ENCODE measurements around the gene SNRPA. TPM values are rescaled to one million over a fixed set of nuclear protein-coding genes. Genes with fewer than 3 reads are reported as not detected.

The SNRPA gene
- total and polyA plus RNA-seq, 7 donors, result 21.5 to 43.6 (median 32.1) TPM

DNA sequence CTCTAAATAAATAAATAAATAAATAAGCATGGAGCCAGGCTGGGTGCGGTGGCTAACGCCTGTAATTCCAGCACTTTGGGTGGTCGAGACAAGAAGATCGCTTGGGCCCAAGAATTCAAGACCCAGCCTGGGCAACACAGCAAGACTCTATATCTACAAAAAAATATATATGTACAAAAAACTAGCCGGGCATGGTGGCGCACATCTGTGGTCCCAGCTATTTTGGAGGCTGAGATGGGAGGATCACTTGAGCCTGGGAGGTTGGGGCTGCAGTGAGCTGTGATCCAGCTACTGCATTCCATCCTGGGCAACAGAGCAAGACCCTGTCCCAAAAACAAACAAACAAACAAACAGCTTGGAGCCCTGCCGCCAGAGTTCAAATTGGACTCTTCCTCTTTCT is 3.5 kb upstream of the SNRPA start:
- peaks cover 20% of the 10 kb centered on the region for H3K4me1 ChIP-seq
- TF ChIP-seq, protein P1, sequence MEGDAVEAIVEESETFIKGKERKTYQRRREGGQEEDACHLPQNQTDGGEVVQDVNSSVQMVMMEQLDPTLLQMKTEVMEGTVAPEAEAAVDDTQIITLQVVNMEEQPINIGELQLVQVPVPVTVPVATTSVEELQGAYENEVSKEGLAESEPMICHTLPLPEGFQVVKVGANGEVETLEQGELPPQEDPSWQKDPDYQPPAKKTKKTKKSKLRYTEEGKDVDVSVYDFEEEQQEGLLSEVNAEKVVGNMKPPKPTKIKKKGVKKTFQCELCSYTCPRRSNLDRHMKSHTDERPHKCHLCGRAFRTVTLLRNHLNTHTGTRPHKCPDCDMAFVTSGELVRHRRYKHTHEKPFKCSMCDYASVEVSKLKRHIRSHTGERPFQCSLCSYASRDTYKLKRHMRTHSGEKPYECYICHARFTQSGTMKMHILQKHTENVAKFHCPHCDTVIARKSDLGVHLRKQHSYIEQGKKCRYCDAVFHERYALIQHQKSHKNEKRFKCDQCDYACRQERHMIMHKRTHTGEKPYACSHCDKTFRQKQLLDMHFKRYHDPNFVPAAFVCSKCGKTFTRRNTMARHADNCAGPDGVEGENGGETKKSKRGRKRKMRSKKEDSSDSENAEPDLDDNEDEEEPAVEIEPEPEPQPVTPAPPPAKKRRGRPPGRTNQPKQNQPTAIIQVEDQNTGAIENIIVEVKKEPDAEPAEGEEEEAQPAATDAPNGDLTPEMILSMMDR (IDR thresholded peaks at IDR 0.05), result no peak
- H3K4me3 ChIP-seq, result no peak overlapping the region
- WGBS, 3 donors, result 94 to 96% (median 95%) methylated on average over 7 of the region's 7 CpGs
- DNase-seq (no peak), ATAC-seq (no peak)
- H3K36me3 ChIP-seq (ENCODE audit: insufficient read depth in 1 of 2, low read depth in 1 of 2), result peaks cover 0 to 13% of the 10 kb centered on the region in 2 donors
- H3K27me3 ChIP-seq (ENCODE audit: insufficient read depth in 3 of 3, low read length in 2 of 3), result no peaks in the 10 kb centered on the region
- H3K27ac ChIP-seq, result no peak overlapping the region
- no peaks in the 10 kb centered on the region for H3K9me3 ChIP-seq
- intact Hi-C loops (cut with DNase I), result no loop called here

DNA sequence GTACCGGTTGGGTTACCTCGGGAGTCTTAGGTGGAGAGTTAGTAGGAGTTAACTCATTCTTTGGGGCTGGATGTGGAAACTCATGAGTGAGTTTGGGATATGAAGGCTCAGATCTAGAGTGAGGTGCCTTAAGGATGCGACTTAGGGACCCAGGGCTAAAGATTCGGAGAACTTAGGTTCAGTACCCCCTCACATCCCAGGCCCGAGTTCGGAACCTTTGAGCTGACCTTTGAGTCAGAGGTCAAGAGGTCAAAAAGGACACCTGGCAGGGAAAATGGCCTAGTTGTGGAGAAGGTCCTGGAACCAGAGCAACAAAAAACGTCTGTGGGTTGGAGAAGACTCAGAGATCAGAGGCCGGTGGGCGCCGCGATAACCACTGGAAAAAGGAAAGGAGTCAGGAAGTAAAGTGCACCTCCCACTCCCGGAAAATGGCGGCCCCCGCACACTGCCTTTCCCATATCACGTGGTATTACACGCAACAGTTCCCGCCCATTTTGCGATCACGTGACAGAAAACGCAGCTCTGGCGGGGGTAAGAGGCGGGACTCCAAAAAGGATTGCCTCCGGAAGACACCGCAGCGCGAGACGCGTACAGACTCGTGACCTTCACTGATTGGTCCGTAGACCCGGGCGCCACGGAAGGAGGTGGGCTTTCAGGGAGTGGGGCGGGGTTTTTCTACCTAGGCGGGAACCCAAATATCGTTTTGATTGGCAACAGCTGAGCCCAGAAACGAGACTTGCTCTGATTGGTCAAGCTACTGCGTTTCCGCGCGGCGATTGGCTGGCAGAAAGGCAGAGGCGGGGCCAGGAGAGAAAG is 737 bp upstream of the SNRPA start, which contains the start of gene ACTMAP:
ACTMAP (minus strand) TSS at position 420 of the 816 bp plus-strand sequence. CDS start 674 bp downstream, outside the sequence.
- intact Hi-C loops (cut with DNase I), result loop anchor here in 1 of 2 donors (5.0 kb wide), 2 partner anchors 33 to 47 kb away; partner anchors contain the start of genes COQ8B, EGLN2 and ITPKC
- H3K4me1 ChIP-seq, result peaks cover 25% of the 10 kb centered on the region

DNA sequence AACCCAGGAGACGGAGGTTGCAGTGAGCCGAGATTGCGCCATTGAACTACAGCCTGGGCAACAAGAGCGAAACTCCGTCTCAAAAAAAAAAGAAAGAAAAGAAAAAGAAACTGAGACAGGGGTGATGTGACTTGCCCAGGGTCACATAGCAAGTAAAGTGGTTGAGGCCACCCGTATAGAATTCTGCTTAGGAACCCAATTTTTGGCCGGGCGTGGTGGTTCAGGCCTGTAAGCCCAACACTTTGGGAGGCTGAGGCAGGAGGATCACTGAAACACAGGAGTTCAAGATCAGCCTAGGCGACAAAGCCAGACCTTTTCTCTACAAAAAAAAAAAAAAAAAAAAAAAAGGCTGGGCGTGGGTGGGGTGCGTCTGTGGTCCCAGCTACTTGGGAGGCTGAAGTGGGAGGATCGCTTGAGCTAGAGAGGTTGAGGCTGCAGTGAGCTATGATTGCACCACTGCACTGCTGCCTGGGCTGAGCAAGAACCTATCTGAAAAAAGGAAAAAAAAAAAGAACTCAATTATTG is 1.3 kb downstream of the SNRPA start:
- Histone ChIP-seq H3K27ac (peak overlapping the region; percentile 96), H3K27me3 (ENCODE audit: insufficient read depth in 3 of 3, low read length in 2 of 3) (no peaks in the 10 kb centered on the region), H3K9me3 (no peaks in the 10 kb centered on the region), H3K4me1 (peaks cover 19% of the 10 kb centered on the region), H3K4me3 (peak overlapping the region; percentile 84), H3K36me3 (ENCODE audit: insufficient read depth in 1 of 2, low read depth in 1 of 2) (peaks cover 0 to 27% of the 10 kb centered on the region in 2 donors)
- TF ChIP-seq, protein P1 (IDR thresholded peaks at IDR 0.05), result no peak
- no peak for DNase-seq
- WGBS, 3 donors, result 80 to 82% (median 81%) methylated on average over 12 of the region's 12 CpGs
- no peak for ATAC-seq
- intact Hi-C loops (cut with DNase I), result loop anchor here in 1 of 2 donors (2.0 to 5.0 kb wide), 3 partner anchors 24 to 45 kb away; partner anchors contain the start of genes COQ8B, EGLN2 and ITPKC

More for the DNA sequence above, 737 bp upstream of the SNRPA start, which contains the start of gene ACTMAP:
- Histone ChIP-seq H3K27me3 (ENCODE audit: insufficient read depth in 3 of 3, low read length in 2 of 3) (no peaks in the 10 kb centered on the region), H3K9me3 (no peaks in the 10 kb centered on the region), H3K4me3 (peak within 1 kb of the TSS; percentile 84), H3K36me3 (ENCODE audit: insufficient read depth in 1 of 2, low read depth in 1 of 2) (peaks cover 0 to 8% of the 10 kb centered on the region in 2 donors), H3K27ac (peak within 1 kb of the TSS; percentile 96)
- ATAC-seq (peak; percentile 92 to 95 (median 94)), DNase-seq (peak; percentile 99 to 100)
- 0 to 1% (median 0%) methylated on average over 43 of the region's 43 CpGs for WGBS, 3 donors
- TF ChIP-seq, protein P1 (IDR thresholded peaks at IDR 0.05), result no peak

DNA sequence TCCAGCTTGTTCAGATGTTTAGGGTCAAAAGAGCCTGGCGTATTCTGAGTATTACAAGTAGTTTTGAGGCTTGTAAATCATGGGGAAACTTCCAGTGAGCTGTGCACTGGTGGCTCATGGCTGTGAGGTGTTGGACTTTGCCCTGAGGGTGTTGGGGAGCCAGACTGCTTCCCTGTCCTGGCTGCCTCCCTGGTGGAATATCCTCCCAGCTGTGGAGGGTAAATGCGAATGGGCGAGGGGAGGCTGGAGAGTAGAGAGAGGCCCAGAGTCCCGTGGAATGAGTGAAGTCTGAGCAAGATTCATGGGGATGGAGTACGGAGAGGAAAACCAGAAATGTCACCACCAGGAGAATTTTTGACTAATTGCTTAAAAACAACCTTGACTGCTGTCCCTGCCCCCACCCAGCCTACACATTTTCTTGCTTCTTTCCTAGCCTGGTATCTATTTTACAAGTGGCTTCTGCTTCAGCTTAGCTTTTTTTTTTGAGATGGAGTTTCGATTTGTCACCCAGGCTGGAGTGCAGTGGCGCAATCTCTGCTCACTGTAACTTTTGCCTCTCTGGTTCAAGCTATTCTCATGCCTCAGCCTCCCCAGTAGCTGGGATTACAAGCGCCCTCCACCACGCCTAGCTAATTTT is 3.7 kb downstream of the SNRPA start:
- Histone ChIP-seq H3K4me1 (peaks cover 15% of the 10 kb centered on the region), H3K27ac (no peak overlapping the region), H3K4me3 (no peak overlapping the region), H3K9me3 (no peaks in the 10 kb centered on the region), H3K27me3 (ENCODE audit: insufficient read depth in 3 of 3, low read length in 2 of 3) (no peaks in the 10 kb centered on the region), H3K36me3 (ENCODE audit: insufficient read depth in 1 of 2, low read depth in 1 of 2) (peaks cover 0 to 51% of the 10 kb centered on the region in 2 donors)
- DNase-seq, result no peak
- intact Hi-C loops (cut with DNase I), result loop anchor here in 1 of 2 donors (5.0 kb wide), 2 partner anchors 37 to 43 kb away; partner anchors contain the start of genes COQ8B, EGLN2 and ITPKC
- TF ChIP-seq, protein P1 (IDR thresholded peaks at IDR 0.05), result no peak
- 80 to 87% (median 85%) methylated on average over 9 of the region's 9 CpGs for WGBS, 3 donors
- ATAC-seq, result no peak

All from psoas muscle (tissue), 8 donors.